ENCODE measurements around the gene C4orf50.

C4orf50 gene

GRCh38 chr4:6030679-6031078, 12.4 kb upstream of the C4orf50 start:
- POLR2A ChIA-PET (ENCODE audit: low non-redundant PET), result no interaction called here

GRCh38 chr4:6029254-6029653, 11.0 kb upstream of the C4orf50 start:
- no peak overlapping the region for H3K27ac ChIP-seq
- ChIA-PET CTCF (no interaction called here), POLR2A (ENCODE audit: low non-redundant PET) (no interaction called here)
- no peak for DNase-seq (ENCODE audit: low spot score)
- TF ChIP-seq CTCF (conservative IDR thresholded peaks at IDR 0.05; ENCODE audit: low read depth), result no peak

More at GRCh38 chr4:6030679-6031078, 12.4 kb upstream of the C4orf50 start:
- no peak for DNase-seq (ENCODE audit: low spot score)
- H3K27ac ChIP-seq, result no peak overlapping the region
- CTCF ChIA-PET, result no interaction called here
- no peak for TF ChIP-seq CTCF (conservative IDR thresholded peaks at IDR 0.05; ENCODE audit: low read depth)

GRCh38 chr4:6028168-6028567, 9.9 kb upstream of the C4orf50 start:
- no peak for DNase-seq (ENCODE audit: low spot score)
- ChIA-PET POLR2A (ENCODE audit: low non-redundant PET) (no interaction called here), CTCF (interaction anchor here (0.7 kb wide), 1 partner anchor 1078 kb away, joined by 3 read pairs; no protein-coding TSS in a partner anchor)
- no peak for TF ChIP-seq CTCF (conservative IDR thresholded peaks at IDR 0.05; ENCODE audit: low read depth)
- no peak overlapping the region for H3K27ac ChIP-seq

- peak; percentile 19 for DNase-seq (ENCODE audit: low spot score)
- ChIA-PET CTCF (interaction anchor here (0.7 kb wide), 1 partner anchor 1078 kb away, joined by 3 read pairs; no protein-coding TSS in a partner anchor), POLR2A (ENCODE audit: low non-redundant PET) (no interaction called here)
- H3K27ac ChIP-seq, result no peak overlapping the region
- TF ChIP-seq CTCF (conservative IDR thresholded peaks at IDR 0.05; ENCODE audit: low read depth), result no peak
Observed at GRCh38 chr4:6027392-6027791, 9.2 kb upstream of the C4orf50 start.

- no peak for TF ChIP-seq CTCF (conservative IDR thresholded peaks at IDR 0.05; ENCODE audit: low read depth)
- ChIA-PET POLR2A (ENCODE audit: low non-redundant PET) (no interaction called here), CTCF (no interaction called here)
- H3K27ac ChIP-seq, result no peak overlapping the region
- no peak for DNase-seq (ENCODE audit: low spot score)
Observed at GRCh38 chr4:6024313-6024960, 6.2 kb upstream of the C4orf50 start.

- H3K27ac ChIP-seq, result no peak overlapping the region
- ChIA-PET CTCF (no interaction called here), POLR2A (ENCODE audit: low non-redundant PET) (no interaction called here)
- no peak for DNase-seq (ENCODE audit: low spot score)
- TF ChIP-seq CTCF (conservative IDR thresholded peaks at IDR 0.05; ENCODE audit: low read depth), result no peak
Observed at GRCh38 chr4:6023731-6024130, 5.5 kb upstream of the C4orf50 start.
